Loucy (cell line): ENCODE measurements around the gene NCOA6.

Experiments
- EZH2phosphoT487 ChIP-seq: fragments of 200-600 bp; IDR thresholded peaks from 2 replicates; pipeline ENCODE4 v1.6.1; 2018; ENCODE audit warnings: antibody characterized with exemption, mild to moderate bottlenecking, moderate library complexity, borderline replicate concordance
- TF ChIP-seq, protein P1 (sequence below): fragments of 200-600 bp; sonication (generic); conservative IDR thresholded peaks from 2 replicates; pipeline ENCODE4 v1.5.1; 2014; ENCODE audit warnings: mild to moderate bottlenecking, antibody characterized with exemption, low read length

DNA sequence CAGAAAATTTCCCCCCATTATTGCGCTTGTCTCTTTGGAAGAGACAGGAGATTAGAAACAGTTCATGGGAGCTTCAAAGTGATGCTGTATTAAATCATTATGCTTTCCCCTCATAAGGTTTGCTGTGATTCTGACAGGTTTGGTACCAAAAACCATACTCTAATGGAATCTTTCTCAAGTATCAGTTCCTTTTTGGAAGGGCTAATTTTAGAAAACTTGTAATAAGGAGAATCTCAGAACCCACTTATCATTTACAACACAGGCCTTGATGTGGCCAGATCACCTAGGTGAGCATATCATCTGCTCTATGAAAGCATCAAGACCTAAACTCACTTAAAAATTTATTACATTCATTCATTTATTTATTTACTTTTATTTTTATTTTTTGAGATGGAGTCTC, 70.1 kb downstream of the NCOA6 start:
- TF ChIP-seq, protein P1, sequence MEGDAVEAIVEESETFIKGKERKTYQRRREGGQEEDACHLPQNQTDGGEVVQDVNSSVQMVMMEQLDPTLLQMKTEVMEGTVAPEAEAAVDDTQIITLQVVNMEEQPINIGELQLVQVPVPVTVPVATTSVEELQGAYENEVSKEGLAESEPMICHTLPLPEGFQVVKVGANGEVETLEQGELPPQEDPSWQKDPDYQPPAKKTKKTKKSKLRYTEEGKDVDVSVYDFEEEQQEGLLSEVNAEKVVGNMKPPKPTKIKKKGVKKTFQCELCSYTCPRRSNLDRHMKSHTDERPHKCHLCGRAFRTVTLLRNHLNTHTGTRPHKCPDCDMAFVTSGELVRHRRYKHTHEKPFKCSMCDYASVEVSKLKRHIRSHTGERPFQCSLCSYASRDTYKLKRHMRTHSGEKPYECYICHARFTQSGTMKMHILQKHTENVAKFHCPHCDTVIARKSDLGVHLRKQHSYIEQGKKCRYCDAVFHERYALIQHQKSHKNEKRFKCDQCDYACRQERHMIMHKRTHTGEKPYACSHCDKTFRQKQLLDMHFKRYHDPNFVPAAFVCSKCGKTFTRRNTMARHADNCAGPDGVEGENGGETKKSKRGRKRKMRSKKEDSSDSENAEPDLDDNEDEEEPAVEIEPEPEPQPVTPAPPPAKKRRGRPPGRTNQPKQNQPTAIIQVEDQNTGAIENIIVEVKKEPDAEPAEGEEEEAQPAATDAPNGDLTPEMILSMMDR: no peak
- TF ChIP-seq EZH2phosphoT487: no peak
